HL-60/S4 (cell line): ENCODE results near the gene CLEC2L.
"Not testable (repeated sequence)": the region's sequence is repeated elsewhere in the genome, so short reads cannot be mapped to it uniquely, and the experiment has no call there.

Source experiments
- in situ Hi-C: fragments of 300-500 bp; cut with MboI; formaldehyde crosslinking; loops from 2 replicates; pipeline ENCODE4 v1.14.3; 2022; ENCODE audit warnings: low sequenced_read_pairs

CLEC2L gene

DNA sequence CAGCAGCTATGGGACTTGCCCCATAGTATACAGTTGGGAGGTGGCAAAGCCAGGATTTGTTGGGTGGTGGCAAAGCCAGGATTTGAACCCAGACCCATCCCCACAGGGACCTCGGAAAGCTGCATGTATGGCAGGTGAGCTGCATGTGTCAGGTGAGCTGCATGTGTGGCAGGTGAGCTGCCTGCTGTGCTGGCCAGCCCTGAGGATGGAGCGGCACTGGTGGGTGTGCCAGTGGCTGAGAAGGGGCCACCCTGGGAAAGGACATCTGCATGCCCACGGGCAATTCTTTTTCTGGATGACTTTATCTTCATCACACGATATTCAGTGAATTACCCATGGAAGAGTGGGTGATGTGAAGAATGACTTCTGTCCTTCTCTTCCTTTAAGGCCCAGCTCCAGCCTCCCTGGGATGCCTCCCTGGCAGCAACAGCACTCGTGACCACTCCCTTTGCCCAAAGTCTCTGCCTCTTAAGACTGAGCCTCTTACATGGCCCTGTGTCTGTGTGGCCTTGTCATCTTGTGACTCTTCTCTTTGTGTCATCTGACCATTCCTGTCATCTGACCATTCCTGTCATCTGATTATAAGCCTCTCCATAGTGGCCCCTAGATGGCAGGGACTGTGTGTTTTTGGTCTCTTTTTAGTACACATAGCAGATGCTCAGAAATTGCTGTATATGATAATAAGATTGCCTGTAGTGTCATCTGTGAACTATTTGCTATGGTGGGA, 25.0 kb downstream of the CLEC2L start:
- in situ Hi-C loops = no loop called here

DNA sequence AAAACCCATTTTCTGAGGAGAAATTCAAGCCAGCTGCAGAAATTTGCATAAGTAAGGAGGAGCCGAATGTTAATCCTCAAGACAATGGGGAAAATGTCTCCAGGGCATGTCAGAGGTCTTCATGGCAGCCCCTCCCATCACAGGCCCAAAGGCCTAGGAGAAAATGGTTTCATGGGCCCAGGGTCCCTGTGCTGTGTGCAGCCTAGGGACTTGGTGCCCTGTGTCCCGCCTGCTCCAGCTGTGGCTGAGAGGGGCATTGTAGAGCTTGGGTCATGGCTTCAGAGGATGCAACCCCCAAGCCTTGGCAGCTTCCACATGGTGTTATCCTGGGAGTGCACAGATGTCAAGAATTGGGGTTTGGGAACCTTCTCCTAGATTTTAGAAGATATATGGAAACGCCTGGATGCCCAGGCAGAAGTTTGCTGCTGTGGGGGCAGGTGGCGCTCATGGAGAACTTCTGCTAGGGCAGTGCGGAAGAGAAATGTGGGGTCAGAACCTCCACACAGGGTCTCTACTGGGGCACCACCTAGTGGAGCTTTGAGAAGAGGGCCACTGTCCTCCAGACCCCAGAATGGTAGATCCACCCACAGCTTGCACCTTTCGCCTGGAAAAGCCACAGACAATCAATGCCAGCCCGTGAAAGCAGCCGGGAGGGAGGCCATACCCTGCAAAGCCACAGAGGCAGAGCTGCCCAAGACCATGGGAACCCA, 30.7 kb downstream of the CLEC2L start:
- in situ Hi-C loops = not testable (repeated sequence)

DNA sequence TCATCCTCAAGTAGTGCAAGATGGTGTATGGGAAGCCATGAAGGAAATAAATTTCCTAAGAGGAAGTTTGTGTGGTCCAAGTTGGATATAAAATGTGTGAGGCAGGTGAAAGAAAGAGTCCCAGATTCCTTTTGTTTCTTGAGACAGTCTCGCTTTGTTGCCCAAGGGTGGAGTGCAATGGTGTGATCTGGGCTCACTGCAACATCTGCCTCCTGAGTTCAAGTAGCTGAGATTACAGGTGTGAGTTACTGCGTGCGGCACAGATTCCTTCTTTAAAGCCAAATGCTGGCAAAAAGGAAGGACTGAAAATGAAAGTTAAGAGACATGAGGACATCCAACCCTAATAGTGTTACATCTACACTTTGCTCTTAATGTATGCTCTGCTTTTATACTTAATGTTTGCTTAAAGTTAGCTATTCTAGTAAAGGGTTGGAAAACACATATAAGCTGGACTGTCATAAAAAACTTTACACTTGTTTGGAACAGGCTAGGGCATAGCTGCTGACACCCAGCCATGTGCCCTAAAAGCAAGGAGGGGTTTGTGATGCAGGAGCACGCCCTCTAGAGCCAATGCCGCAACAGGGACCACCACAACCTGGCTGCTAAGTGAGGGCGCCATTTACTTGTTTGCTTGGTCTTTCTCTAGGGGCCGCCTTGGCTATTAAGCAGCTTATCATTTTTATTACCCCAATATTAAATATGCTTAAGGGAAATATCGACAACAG, 34.5 kb downstream of the CLEC2L start:
- in situ Hi-C loops = no loop called here

DNA sequence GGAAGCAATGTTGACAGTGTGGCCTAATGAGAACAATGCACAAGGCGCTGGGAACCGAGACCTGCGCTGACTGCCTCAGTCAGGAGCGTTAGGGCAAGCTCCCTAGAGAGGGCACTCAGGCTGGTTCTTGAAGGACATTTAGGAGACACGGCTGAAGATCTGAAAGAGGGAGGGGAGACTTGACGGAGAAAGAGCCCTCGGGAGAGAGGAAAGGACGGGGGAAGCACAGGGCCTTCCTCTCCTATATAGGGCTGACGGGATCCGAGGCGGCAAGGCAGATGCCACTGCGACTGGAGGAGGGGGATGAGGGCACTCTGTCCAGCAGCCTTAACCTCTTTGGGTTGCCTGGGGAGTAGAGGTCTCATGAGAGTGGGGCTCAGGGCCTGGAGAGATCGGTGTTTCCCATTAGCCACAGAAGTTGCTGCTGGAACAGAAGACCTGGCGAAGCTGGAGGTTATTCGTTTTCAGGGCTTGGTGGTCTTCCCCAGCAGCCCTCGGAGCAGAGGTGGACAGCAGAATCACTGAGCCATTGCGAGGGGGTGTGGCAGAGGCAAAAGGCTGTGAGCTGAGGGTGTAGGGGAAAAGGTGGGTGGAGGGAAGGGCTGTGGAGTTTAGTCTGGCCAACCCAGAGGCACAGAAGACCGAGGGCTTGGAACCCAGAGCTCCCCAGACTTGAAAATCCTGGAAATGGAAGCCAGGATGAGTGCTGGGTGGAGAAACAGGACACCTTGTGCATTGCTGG, 36.0 kb downstream of the CLEC2L start:
- in situ Hi-C loops = no loop called here

DNA sequence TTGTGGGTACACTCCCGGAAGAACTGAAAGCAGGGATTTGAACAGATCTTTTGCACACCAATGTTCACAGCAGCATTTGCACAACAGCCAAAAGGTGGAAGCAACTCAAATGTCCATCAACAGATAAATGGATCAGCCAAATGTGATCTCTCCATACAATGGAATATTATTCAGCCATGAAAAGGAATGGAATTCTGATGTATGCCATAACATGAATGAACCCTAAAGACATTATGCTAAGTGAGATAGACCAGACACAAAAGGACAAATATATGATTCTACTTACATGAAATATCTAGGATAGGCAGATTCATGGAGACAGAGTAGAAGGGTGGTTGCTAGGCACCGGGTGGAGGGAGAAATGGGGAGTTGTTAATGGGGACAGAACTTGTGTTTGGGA, 36.7 kb downstream of the CLEC2L start:
- in situ Hi-C loops = no loop called here

DNA sequence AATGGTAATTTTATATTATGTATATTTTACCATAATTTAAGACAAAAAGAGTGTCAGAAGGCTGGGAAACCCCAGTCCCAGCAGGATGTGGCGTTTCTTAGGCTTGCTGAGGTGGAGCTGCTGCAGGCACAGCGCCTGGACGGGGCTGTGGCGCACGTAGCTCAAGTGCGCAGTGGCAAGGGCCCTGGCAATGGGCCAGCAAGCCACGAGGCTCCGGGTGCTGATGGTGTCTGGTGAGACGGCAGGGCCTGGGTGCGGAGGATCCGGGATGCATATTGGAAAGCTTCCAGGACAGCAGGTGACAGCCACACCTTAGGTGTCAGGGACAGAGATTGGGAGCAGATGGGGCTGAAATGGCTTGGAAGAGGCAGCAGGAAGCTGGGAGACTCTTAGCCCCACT, 37.2 kb downstream of the CLEC2L start:
- in situ Hi-C loops = no loop called here

DNA sequence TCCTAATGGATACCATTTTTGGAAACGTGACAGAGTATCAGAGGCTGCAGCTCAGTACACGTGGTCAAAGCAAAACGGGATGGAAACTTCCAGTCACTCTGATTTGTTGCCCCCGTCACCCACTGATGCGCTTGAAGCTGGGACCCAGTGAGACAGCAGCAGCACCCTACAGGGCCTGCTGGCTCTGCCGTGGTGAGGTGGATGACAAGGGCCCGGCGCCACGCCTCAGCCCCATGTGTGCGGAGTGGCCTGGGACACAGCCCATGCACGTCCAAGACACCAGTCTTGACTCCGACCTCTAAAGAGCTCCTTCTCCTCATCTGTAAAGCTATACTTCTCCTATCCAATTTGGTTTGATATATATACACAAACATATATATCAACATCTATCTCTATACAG, 39.0 kb downstream of the CLEC2L start:
- in situ Hi-C loops = no loop called here

DNA sequence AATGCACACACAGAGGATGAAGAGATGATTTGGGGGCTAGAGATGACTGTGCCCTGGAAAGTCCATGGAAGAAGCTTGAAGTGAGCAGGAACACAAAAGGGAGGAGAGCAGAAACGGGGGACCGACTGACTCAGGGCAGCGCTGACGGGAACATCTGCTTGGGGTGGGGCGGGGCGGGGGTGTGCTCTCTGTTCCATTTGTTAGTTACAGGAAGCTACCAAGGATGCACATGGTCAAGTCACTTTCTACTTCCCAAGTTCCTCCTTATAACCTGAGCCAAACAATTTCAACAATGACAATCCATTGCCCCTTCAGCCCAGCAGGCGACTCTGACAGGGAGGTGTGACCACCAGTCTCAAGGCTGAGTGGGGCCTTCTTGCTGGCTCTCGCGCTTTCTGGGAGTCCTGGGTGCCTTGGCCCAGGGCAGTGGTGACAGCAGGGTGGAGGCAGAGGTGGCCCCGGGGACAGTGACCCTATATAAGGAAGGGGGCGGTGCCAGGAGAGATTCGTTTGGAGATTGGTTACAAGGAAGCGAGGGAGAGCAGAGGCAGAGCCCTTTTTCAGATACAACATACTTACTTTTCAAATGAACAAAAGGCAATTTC, 39.6 kb downstream of the CLEC2L start:
- in situ Hi-C loops = no loop called here

DNA sequence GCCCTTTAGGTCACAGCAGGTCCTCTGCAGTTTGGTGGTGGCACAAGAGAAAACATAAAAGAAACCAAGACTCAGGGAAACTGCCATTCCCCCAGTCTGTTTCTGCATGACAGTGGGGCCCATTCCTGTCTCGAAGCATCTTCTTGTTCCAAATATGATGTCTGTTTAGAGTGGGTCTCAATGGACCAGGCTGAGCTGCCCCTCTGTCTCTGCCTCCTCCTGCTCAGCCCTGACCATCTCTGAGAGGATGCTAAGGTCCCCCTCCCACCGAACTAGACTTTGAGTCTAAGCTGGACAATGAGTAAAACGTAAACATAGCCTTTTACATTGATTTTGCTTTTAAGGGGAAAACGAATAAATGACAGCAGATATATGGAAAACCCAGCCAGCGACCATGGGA, 40.4 kb downstream of the CLEC2L start:
- in situ Hi-C loops = no loop called here

DNA sequence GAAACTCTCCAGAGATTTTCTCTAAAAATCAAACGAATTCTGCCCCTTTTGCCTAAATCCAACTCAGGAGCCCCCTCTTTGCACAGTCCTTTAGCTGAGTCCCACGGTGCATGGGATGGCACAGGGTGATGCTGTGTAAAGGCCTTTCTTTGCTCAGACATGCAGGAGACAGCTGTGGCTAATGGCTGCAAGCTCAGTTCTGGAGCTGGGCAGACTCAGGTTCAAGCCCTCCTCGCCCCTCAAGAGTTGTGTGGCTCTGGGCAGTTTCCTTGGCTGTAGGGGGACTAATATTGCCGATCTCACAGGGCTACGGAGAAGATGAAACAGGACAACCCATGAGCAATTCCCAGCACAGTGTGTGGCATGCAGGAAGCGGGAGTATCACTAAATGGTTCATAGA, 42.6 kb downstream of the CLEC2L start:
- in situ Hi-C loops = no loop called here

DNA sequence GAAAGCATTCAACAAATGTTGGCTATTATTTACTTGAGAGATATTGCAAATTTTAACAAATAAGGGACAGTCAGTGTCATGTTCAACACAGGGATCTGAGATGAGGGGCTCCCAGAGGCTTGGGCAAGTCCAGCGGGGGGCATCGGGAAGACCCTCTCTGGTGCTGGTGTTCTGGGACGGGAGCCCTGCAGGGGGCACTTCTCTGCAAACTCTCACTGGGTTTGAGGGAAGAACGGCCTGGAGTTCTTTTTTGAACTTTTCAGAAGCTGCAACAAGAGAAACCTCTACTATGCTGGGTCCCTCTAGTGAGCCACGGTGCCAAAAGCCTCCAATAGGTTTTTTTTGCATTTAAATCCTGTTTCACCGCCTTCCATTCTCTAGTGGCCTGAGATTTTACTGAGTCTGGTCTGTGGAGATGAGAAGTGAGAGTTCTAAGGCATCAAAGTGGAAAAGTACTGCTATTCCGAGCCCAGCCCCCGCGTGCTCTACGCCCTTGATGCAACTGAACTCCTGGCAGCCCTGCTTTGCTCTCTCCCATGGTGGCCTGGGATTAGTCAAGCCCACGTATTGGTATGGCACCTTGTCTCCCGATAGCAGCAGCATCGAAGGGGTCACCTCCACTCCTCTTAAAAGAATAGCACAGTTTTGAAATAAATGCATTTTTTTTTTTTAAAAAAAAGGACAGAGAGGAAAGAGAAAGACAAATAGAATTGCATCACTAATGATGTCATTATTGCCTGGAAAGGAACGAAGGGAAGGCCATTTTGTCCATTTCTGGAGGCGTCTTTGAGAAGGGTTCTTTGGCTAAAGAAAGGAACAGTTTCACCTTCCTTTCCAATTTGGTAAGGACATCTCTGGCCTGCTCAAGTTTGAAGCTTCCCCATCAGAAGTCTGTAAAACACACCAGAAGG, 43.5 kb downstream of the CLEC2L start:
- in situ Hi-C loops = no loop called here

DNA sequence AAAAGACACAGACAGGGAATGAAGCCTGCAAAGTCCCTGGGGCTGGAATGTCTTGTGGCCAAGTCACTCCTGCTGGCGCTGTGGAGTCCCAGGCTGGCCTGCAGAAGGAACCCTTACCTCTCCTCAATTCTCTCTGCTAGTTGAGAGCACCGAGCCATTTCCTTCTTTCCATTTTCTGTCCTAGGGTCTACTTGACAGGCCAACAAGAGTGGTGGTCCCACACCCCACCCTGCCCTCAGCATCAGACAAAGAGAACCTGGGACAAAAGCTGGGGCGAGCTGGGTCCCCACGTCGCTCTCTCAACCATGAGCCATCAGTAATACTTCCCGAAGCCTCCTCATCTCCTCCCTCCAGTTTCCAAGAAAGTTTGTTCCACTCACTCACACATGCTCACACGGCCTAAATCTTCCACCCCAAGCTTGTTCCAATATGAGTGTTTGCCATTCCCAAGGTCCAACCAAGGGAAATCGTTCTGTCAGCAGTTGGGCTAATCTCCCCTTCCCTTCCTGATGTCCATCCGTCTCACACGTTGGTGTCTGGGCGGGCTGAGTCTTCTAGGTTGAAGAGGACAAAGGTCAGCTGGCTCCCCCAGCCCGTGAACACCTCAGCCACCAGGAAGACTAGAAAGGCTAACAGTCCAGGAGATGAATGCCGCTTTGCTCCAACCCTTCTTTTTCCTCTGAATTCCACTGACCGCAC, 44.3 kb downstream of the CLEC2L start:
- in situ Hi-C loops = no loop called here

DNA sequence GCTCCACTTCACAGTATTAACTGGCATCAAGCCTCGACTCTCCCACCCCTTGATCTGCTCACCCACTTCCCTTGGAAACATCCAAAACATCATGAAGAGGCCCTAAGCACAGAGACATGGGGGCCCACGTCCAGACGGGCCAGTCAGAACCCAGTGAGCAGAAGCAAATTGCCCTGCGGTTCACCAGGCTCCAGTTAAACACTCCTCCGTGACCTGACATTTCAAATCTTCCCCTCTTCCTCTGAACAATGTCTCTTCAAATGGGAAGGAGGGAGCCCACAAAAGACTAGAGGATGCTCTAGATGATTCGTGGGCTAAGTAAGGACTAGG, 44.8 kb downstream of the CLEC2L start:
- in situ Hi-C loops = no loop called here

DNA sequence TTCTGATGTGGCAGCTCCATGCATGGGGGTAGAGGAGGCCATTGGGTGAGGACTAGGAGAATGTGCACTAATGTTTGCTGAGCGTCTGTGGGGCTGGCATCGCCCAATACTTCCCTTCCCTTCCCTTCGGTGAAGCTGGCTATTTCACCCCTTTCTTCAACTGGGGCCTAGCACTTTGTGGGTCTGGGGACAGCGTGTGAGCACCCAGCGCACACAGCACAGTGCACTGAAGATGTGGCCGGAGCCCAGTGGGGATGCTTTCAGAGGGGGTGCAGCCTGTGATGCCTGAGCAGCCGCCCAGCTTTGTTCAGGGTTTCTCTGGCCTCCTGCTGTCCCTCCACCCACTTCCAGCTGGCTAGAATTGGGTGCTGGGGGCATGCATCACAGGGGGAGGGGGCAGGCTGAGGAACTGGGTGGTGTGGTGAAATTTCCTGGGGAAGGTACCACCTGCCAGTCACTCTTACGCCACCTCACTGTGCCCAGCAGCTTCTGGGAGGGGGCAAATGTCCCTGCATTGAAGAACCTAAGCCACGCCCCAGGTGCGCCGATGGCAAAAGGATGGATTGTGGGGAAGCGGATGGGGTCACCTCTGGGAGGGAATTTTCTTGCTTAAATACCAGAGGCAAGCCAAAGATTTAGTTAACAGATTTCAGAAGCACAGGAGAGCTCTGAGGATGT, 45.5 kb downstream of the CLEC2L start:
- in situ Hi-C loops = no loop called here

DNA sequence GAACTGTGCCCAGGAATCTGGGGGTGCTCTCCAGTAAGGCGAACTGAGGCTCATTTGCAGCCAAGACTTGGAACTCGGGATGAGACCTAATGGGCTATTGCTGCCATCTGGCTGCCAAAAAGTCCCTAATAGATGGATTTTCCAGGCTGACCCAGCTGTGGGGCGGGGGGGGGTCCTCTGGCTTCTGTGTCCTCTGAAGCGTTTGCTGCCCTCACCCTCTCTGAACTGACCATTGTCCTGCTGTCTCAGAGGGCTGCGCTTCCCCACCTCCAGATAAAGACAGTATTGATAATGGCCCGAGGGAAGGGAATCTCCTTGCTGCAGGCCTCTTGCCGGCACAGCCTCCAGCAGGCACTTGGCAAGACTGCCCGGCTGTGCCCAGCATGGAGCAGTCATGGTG, 46.6 kb downstream of the CLEC2L start:
- in situ Hi-C loops = no loop called here

DNA sequence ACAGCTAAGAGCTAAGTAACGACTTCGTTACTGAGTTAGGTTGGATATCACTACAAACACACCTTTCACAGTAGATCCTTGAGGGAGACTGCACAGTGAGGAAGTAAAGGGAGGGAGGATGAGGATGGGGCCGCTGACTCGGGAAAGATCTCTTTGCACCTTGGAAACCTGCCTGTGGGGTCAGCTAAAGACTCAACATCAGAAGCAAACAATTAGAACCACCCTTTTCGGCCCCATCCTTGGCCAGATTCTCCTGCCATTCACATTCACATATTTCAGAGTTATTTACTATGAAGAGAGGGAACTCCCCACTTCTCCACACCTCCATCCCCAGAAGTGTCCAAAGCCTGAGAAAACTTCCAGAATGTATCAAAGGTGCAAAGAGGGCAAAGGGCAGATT, 47.1 kb downstream of the CLEC2L start:
- in situ Hi-C loops = no loop called here

DNA sequence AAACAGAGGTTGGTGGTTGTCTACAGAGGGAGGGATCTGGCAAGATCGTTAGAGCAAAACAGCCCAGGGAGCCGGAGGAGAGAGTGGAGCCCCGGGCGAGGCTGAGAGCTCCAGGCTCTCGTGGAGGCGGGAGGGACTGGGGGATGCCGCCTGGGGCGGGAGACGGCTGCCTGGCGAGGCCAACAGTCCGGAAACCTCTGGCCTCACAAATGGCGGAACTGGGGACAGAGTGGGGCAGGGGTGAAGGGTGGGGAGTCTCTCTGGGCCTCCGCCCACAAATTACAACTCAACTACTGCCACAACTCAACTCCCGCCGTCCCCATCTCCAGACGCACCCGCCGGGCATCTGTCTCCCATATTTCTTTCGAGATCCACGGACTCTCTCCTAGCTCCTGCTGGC, 47.7 kb downstream of the CLEC2L start:
- in situ Hi-C loops = no loop called here

DNA sequence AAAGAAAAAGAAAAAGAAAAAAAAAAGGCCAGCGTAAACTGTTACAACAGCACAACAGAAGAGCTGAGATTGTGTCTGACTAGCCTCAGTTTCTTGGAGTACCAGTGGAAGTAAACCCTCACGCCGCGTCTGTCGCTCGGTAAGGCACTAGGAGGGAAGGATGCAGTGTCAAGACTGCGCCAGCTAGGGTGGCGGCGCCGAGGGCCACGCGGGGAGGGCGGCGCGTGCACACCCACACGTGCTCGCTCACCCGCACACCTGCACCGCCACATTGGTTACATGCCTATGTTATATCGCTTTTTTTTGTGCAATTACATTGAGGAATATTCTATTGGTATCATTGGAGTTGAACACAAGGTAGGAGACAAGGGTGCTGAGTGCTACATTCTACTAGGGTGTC, 48.2 kb downstream of the CLEC2L start:
- in situ Hi-C loops = no loop called here

DNA sequence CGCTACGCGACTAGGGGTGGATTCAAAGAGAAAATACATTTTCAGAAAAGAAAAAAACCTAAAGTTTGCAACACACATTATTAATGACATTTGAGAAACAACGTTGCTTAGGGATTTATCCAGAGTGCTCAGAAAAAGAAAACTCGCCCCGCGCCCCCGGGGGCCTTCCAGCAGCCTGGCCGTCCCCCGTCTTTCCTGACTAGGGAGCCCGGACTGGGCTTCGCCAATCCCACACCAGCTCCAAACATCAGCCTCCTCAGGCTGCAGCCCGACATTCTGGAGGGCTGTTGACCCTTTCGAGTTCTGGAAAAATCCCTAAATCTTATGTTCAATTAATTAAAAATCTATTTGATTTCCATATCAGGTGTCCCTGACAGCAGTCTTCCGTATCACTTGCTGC, 48.6 kb downstream of the CLEC2L start:
- in situ Hi-C loops = no loop called here
